NCI-H345 treated with DMSO at 0.1 percent for 48 hours (cell line): ENCODE data around the gene NMNAT2.

ENCODE experiments used
- DNase-seq: peaks from one replicate; lab custom pipeline; 2025; ENCODE audit not compliant: unreplicated experiment; lab: John Stamatoyannopoulos, UW

NMNAT2 gene

DNA sequence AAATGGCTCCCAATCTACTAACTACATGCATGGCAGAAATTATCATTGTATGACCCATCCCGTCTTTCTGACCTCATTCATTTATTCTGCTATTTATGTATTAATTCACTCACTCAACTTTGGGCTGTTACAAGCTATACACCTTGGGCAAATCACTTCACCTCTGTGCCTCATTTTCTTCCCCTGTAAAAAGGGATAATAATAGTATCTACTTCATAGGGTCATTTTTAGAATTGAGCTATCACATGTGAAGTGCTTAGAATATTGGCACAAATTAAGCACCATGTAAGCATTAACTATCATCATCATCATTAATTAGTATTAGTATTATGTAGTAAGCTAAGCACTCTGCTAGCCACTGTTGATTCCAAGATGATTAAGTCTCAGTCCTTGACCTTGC, 52.1 kb downstream of the NMNAT2 start:
- DNase-seq, result no peak

GRCh38 chr1:183365676-183366075, 52.5 kb downstream of the NMNAT2 start:
- peak; percentile 6 for DNase-seq

GRCh38 chr1:183365093-183365492, 53.1 kb downstream of the NMNAT2 start:
- DNase-seq, result no peak

- DNase-seq, result no peak
These were observed 54.2 kb downstream of the NMNAT2 start for GRCh38 chr1:183363972-183364371.

DNA sequence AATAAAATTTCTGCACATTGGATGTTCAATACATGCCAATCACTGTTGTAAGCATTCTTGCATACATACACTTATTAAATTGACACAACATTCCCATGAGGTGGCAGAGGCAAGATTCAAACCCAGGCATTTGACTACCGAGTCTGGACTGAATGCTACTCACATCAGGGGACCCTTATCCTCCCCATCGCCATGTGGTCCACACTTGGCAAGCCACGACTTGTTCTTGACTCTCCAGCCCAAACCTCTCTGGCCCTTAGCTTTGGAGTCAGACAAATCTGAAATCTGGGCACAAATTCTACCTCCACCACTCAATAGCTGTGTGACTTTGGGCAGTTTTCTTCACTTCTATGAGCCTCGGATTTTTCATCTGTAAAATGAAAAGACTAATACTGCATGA, 57.1 kb downstream of the NMNAT2 start:
- no peak for DNase-seq

GRCh38 chr1:183360473-183360872, 57.7 kb downstream of the NMNAT2 start:
- no peak for DNase-seq

- DNase-seq, result no peak
These were observed 61.5 kb downstream of the NMNAT2 start for GRCh38 chr1:183356534-183357182.

DNA sequence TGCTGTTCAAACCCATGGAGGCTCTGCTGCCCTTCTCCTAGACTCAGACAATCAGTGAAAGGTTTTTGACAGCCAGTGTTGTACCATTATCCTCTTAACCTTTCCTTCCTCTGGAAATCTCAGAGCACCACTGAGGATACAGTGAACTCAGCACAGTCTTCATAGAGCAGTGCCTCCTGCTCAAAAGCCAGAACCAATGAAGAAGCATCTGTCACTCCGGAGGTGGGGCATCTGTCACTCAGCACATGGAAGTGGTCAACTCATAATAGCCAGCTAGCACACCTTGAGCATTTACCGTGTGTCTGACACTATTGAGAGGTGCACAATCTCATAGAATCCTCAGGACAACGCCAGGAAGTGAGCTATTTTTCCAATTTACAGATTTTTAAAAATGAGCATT, 62.4 kb downstream of the NMNAT2 start:
- no peak for DNase-seq

DNA sequence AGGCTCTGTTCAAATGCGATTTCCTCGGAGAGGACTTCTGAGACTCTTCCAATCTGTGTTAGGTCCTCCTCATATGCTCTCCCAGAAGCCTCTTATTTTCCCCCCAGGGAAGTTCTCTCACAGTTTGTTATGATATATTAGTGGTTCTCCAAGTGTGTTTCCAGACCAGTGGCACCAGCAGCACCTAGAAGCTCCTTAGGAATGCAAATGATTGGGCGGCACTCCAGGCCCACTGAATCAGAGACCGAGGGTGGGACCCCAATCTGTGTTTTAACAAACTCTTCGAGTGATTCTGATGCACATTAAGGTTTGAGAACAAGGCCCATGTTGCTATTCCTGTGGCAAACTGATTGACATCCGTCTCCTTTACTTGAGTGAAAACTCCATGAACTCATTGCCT, 63.0 kb downstream of the NMNAT2 start:
- DNase-seq, result no peak

GRCh38 chr1:183353597-183353996, 64.6 kb downstream of the NMNAT2 start:
- no peak for DNase-seq

DNA sequence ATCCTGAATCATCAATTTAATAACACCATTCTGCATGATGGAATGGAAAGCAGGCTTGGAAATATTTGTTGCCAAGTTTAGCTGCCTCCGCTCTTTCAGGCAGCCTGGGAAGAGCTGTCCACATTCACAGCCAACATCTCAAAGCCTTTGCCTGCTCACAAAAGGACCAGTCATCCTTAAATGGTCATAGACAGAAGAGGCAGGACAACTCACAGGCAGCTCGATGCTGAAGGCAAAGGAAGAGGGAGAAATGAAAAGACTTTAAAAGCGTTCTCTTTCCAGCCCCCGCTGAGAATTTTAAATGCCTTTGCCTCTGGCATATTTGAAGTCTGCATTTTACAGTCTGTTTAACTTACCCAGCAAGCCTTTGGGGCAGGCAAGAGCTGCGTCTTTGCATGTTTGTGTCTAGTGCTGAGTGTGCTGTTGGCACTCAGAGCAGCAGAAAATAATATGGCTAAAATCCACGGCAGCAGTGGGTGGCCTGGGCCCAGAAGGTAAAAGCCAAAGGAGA, 68.9 kb downstream of the NMNAT2 start:
- DNase-seq, result peak; percentile 33

GRCh38 chr1:183346276-183346732, 71.9 kb downstream of the NMNAT2 start:
- no peak for DNase-seq

DNA sequence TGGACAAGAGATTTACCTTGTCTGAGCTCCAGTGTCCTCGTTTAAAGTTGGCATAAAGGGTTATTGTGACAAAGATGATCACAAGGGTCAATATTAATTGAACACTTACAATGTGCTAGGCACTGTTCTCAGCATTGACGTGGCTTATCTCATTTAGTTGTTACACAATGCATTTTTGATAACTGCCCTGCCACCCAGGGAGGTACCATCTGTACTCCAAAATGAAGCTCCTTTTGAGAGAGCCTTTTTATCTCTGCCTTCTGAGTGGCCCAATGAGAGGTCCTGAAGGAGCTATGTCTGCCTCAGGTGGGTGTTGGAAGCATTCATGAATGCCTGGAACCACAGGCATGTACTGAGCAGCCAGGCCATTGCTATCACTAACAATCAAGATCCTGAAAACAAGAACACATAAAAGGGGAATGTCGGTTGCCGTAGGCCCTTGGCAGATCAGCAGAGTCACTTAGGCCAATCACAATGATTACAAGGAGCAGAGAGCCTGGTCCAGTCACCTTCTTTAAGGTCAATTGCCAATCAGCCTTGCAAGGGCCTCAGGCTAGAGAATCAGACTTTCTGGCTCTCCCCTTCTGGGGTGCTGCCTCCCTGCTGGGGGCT, 78.5 kb downstream of the NMNAT2 start:
- no peak for DNase-seq

DNA sequence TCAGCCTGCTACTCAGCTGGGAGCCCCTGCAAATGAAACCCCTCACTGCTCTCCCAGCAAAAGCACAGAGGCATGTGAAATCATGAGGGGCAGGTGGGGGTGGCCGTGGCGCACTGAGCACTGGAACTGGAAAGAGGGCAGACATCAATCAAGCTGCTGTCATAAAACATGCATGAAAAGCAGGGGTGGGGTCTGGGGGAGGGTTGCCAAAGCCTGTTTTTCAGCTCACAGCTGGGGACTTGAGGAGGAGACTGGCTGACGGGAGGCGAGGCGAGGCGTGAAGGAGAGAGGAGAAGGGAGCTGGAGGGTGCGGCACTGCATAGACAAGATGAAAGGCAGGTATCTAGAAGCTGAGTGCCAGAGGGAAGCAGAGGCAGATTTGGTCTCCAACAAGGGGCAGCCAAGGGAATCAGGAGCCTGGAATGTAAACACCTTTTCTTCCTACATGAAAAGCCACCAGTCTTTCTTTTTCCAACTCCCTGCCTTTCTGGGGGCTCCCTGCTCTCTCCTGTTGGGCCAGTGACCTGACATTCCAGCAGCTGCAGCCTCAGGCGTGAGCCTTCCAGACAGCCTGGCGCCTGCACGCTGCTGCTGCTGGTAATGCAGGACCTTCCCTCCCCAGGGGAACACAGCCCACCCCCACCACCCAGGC, 87.0 kb downstream of the NMNAT2 start:
- DNase-seq, result peak; percentile 2

DNA sequence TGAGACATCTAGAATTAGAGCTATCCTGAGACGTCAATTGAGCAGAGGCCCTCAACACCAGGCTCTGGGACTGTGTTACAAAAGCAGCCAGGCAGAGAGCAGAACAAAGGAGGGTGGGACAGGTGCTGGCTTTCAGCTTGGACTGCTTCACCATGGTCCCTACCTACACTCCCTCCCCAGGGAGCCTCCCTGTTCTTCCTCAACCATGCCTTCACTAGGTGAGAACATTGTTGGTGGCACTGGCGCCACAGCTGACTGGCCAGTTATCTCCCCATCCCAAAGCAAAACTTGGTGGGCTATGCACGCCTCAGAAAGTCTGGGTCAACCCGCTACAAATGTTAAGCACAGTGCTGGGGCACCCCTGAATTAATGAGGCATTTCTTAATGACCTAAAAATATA, 87.8 kb downstream of the NMNAT2 start:
- peak; percentile 33 for DNase-seq

GRCh38 chr1:183328371-183328770, 89.8 kb downstream of the NMNAT2 start:
- no peak for DNase-seq

DNA sequence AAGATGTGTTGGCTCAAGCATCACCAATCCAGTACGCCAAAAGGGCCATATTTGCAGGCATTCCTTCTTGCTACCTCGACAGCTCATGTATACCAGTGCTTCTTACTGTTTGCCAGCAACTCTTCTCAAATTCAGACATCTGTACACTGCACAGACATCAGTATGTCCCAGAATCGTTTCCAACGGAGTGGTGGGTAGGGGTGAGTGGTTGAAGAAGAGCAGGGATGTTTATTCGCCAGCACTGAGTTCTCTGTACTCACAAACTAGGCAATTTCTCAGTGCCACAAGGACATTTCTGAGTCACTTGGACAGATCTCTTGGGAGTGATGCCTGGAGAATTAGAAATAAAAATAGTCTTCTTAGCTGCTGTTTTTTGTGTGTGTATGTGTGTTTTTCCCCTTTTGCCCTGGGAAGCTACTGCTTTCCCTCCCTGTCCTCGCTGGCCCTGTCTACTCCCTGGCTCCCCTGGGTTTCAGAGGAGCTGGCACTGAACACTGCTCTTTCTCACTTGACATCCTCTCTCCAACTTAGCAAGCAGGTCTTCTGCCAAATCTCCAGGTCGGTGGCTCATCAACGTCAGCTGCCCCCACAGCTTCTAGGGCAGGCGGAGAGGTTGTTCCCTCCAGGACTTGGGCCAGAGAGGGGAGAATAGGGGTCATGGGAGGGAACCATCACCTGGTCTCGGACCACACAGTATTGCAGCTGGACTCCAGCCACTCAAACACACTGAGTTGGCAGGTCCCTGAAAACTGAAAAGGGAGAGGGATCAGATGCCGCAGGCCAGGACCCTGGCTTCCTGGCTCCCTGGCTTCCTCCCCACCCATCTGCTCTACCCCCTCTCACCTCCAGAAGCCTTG, 90.5 kb downstream of the NMNAT2 start:
- no peak for DNase-seq

DNA sequence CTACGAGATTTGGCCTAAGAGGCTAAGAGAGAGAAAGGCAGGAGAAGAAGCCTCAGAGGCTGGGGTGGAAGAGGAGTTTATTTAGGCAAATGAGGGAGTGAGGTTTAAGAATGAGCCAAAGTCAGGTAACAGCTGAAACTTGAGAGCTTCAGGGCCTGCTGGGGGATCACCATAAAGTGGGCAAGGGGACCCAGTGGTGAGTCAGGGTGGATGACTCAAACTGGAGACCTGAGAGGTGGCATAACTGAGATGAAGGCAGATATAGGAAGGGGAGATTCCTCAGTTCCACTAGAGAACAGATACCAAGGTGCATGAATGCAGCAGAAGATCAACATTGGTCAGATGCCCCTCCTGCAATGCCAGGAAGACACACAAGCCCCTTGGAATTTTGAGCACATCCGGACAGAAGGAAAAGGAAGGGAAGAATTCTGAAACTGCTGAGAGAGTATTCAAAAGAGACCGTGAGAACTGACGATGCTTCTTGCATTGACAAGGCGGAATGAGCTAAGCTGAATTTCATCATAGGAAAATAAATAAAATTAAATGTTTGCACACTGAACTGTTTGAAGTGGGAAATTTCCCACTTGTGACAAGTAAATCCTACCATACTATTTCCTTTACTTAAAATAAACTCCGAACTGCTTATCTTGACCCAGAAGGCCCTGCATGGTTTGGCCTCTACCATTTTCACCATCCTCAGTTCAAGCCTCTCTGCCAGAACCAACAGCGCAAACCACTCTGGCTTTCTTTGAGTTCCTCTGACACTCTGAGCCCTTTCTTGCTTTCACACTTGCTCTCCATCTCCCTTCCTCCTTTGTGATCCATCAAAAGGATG, 94.1 kb downstream of the NMNAT2 start:
- no peak for DNase-seq

GRCh38 chr1:183319606-183320005, 98.6 kb downstream of the NMNAT2 start:
- no peak for DNase-seq

- no peak for DNase-seq
These were observed 99.1 kb downstream of the NMNAT2 start for GRCh38 chr1:183319051-183319450.
